Frontal cortex (tissue), 4 donors: ENCODE measurements around the gene SEPTIN10. TPM values are rescaled to one million over a fixed set of nuclear protein-coding genes. Genes with fewer than 3 reads are reported as not detected.
A peak's percentile ranks its signal among the peaks of the same experiment; 100 is the strongest.
"Not testable (repeated sequence)": the region's sequence is repeated elsewhere in the genome, so short reads cannot be mapped to it uniquely, and the experiment has no call there.

Experiments
- DNase-seq, 2 donors: peaks; one replicate each; pipeline ENCODE4 v3.0.0; 2012; ENCODE audit warnings: low spot score in 2 of 2
- FAIRE-seq: peaks from 2 replicates; lab custom pipeline; 2012; peaks lifted over from hg19 to GRCh38; lab: Jason Lieb, UNC
- total RNA-seq: library from RNA; depleted of rRNA; stranded (reverse); fragments of >200 nt; gene quantifications from one replicate; pipeline ENCODE4 v1.2.3, GENCODE V29; 2014
- donor health status: control.
- donor health status: control.
- donor health status: control.

Gene SEPTIN10
- total RNA-seq, 1 donor from 2014 or later: 115 TPM

- DNase-seq (no peak), FAIRE-seq (no peak)
Measured at GRCh38 chr2:109557309-109557708, 56.5 kb downstream of the SEPTIN10 start.

DNA sequence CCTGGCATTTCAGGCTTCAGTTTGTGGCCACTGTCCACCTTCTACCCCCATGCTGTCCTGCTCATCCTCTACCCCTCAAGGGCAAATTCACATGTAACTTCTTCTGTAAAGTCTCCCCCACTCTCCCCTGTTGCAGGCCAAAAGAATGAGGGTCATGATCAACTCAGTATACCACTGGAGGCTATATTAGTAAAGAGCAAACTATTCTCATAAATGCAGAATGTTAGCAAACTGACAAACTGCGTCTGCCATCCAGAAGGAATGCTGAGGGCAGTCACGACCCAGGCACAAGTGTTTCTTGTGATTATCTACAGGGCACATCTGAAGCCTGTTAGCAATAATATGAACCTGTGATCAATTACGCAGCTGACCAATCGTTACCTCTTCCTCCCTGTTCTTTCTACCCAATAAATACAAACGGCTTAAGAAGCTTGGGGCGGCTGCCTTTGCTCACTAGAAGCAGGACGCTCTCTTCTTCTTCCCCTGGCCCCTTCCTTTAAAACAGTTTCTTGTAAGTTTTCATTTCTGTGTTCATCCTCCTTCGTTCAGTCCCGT lies 58.3 kb downstream of the SEPTIN10 start:
- DNase-seq: no peak
- no peak for FAIRE-seq

DNA sequence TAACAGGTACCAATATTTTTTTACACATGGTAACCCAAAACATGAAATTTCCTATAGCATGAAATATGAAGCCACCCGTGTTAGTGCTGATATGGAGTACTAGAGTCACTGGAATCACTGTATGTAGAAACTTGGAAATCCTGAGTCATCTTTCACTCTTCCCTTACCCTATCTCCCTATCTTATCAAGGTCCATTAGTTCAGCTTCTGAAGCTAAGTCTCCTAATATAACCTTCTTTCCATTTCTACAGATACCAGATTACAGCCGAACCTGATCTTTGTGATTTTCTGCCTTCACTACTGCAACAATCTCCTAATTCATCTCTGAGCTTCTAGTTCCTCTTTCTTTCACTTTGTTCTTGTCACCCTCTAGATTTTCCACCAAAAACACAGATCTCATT lies 59.0 kb downstream of the SEPTIN10 start:
- no peak for DNase-seq
- no peak for FAIRE-seq

- no peak for FAIRE-seq
- no peak for DNase-seq
Measured at GRCh38 chr2:109549016-109549590, 64.7 kb downstream of the SEPTIN10 start.

GRCh38 chr2:109547280-109547679 lies 66.5 kb downstream of the SEPTIN10 start:
- no peak for FAIRE-seq
- no peak for DNase-seq

DNA sequence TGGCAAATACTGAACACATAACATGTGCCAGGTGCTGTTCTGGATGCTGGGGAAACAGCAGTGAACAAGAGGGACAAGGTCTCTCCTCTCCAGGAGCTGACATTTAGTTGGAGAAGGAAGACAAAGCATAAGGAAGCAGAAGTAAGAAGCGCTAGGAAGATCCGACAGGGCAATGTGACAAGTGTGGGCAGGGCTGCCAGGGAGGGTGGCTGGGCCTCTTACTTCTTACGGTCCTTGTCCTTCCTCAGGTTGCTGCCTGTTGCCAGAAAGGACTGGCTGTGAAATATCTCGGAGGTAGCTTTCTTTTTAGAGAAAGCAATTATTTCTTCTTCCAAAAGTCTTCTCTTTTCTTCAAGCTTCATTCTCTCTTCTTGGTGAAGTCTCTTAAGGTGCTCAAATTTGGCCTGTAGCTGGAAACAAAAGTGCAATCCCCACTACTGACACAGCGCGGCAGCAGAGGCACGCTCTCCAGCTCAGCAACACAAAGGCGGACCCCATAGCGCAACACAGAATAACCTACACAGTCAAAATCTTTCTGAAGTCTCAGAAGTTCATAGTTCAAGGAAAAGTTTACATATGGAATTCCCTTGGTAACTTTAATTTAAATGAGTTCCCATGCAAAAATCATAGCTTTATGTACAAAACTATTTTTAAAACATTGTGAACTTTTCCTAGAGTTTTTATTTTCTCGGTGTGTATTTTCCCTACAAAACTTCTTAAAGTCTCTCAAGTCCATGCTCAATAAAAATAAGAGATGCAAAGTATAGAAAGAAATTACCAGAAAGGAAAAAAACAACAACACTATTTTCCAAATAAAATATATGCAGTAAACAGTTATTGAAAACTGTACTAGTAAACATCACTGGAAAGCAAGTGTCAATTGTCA lies 67.7 kb downstream of the SEPTIN10 start:
- DNase-seq: peak; percentile 17 to 34
- peak; percentile 71 for FAIRE-seq

DNA sequence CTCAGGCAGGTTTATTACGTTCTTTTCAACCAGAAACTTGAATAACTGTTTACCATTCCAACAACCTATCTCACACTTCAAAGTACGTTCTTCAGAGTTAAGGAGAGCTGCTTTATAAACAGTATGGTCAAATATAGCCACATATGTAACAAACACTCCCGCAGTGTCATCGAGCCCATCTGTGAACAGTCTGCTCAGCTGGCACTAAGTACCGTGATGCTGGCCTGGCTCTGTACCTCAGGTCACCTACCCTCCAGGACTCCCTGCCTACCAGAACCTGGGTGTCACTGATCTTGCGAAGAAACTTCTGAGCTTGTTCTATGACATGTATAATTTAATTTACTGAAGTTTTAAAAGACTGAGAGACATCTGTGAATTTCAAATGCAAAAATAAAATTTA lies 71.4 kb downstream of the SEPTIN10 start:
- DNase-seq: no peak
- FAIRE-seq: no peak

DNA sequence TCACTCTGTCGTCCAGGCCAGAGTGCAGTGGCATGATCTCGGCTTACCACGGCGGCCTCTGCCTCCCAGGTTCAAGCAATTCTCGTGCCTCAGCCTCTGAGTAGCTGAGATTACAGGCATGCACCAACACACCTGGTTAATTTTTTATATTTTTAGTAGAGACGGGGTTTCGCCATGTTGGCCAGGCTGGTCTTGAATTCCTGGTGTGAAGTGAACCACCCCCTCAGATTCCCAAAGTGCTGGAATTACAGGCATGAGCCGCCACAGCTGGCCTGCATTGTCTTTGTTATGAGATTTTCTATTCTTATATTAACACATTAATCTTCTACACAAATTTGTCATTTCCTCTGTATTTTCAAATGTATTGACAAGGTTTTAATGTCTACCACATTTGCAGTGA lies 75.2 kb downstream of the SEPTIN10 start:
- FAIRE-seq (no peak), DNase-seq (no peak)

GRCh38 chr2:109537565-109538222 lies 76.1 kb downstream of the SEPTIN10 start:
- DNase-seq: no peak
- FAIRE-seq: no peak

DNA sequence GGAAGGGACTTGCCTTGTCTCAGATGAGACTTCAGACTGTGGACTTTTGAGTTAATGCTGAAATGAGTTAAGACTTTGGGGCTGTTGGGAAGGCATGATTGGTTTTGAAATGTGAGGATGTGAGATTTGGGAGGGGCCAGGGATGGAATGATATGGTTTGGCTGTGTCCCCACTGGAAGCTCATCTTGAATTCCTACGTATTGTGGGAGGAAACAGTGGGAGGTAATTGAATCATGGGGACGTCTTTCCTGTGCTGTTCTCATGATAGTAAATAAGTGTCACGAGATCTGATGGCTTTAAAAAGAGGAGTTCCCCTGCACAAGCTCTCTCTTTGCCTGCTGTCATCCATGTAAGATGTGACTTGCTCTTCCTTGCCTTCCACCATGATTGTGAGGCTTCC lies 77.2 kb downstream of the SEPTIN10 start:
- not testable (repeated sequence) for DNase-seq, FAIRE-seq

GRCh38 chr2:109535217-109535946 lies 78.4 kb downstream of the SEPTIN10 start:
- DNase-seq: no peak
- no peak for FAIRE-seq

DNA sequence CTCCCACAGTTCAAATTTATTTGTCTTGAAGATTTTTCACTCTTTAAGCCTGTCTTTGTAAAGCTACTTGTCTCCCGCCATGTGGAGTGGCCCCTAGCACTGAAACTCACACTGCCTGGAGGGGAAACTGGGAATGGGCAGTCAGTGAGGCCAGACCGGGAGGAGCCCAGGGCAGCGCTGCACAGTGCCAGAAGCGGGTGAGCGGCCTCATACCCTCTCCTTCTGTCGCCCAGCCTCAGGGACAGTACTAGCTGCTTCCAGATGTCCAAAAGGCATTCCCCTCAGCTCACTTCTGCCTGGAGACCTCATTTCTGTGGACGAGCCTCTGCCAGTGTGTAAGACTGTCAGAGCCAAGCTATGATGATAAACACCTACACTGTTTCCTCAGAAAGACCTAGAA lies 79.9 kb downstream of the SEPTIN10 start:
- DNase-seq (no peak), FAIRE-seq (no peak)

GRCh38 chr2:109532728-109533076 lies 81.1 kb downstream of the SEPTIN10 start:
- FAIRE-seq (no peak), DNase-seq (no peak)

- no peak for FAIRE-seq
Measured at GRCh38 chr2:109531896-109532727, 81.7 kb downstream of the SEPTIN10 start.

GRCh38 chr2:109531221-109531620 lies 82.5 kb downstream of the SEPTIN10 start:
- no peak for FAIRE-seq
- no peak for DNase-seq

More at GRCh38 chr2:109531896-109532727, 81.7 kb downstream of the SEPTIN10 start:
- DNase-seq: no peak

GRCh38 chr2:109530712-109531111 lies 83.1 kb downstream of the SEPTIN10 start:
- FAIRE-seq: no peak
- no peak for DNase-seq

GRCh38 chr2:109529532-109530449 lies 84.0 kb downstream of the SEPTIN10 start:
- FAIRE-seq (no peak), DNase-seq (no peak)
